GM19397 (cell line): ENCODE data around the gene IRF2BP2.

Experiments
- ATAC-seq: cut with Tn5 transposase; IDR thresholded peaks from one replicate; pipeline ENCODE4 v1.9.1; 2021; ENCODE audit warnings: mild to moderate bottlenecking, moderate library complexity; ENCODE audit not compliant: unreplicated experiment

Gene IRF2BP2

GRCh38 chr1:234559902-234560676, 49.9 kb downstream of the IRF2BP2 start:
- no peak for ATAC-seq

- no peak for ATAC-seq
Observed at GRCh38 chr1:234559152-234559901, 50.7 kb downstream of the IRF2BP2 start.

GRCh38 chr1:234558330-234558836, 51.6 kb downstream of the IRF2BP2 start:
- ATAC-seq = no peak

GRCh38 chr1:234556245-234556943, 53.6 kb downstream of the IRF2BP2 start:
- no peak for ATAC-seq

DNA sequence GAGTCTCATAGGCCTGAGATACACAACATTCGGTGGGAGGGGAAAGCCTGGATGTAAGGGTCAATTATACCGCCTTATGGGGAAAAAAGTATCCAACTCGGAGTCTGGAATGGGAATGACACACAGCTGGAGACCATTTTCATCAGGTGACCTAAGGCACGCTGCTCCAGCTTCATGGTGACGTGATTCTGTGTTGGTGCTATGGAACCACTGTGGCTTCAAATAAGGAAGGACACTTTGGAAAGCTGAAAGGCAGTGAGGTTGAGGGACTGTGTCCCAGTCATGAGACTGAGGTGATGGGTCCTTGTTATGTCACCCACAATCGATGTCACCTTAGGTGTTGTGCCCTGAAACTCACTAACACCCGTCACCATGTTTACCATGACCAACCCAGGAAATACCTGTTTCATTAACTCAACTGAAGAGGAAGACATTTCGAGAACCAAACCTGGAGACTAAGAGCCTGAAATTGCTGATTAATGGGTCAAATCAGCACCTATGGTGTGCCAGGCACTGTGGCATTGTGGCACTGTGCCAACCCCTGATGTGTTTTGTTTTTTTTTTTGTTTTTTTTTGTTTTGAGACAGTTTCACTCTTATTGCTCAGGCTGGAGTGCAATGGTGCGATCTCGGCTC, 54.5 kb downstream of the IRF2BP2 start:
- ATAC-seq = no peak

DNA sequence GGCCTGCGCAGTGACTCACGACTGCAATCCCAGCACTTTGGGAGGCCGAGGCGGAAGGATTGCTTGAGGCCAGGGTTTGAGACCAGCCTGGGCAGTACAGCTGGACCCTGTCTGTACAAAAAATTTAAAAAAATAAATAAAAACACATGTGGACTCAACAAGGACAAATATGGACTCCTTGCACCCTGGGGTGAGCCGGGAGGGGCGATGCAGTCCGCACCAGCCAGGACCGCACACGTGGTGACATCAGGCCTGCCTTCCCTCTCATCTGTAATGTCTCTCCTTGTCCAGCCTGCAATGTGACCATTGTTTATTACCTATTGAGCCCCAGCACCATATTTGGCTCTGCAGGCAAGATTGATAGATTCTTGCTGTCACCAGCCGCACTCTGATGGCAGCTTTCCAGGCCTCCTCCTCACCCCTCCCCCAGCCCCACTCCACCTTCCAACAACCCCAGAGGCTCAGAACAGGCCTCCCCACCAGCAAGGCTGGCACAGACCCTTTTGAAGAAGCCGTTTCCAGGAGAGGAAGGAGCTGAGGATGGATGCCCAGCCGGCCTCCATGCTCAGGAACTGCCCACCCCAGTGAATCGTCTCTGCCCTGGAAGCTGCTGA, 55.2 kb downstream of the IRF2BP2 start:
- no peak for ATAC-seq
